SK-N-MC (cell line): ENCODE data around the gene GPR55.

ENCODE experiments used
- EZH2 ChIP-seq: fragments of 200-600 bp; sonication (generic); IDR thresholded peaks from one replicate; pipeline ENCODE4 v1.6.1; 2017; ENCODE audit warnings: antibody characterized with exemption
- FOXP2 ChIP-seq: optimal IDR thresholded peaks from 2 replicates; pipeline ENCODE3; 2011; ENCODE audit warnings: mild to moderate bottlenecking, moderate library complexity; ENCODE audit not compliant: insufficient read depth; ENCODE audit errors: extremely low read length, control extremely low read depth
- POLR2AphosphoS5 ChIP-seq: IDR thresholded peaks from 2 replicates; pipeline ENCODE4 v1.6.1; 2012; ENCODE audit warnings: mild to moderate bottlenecking, low read depth, low read length, borderline replicate concordance

- TF ChIP-seq EZH2 (no peak), POLR2AphosphoS5 (no peak), FOXP2 (no peak)
These were observed 13.5 kb upstream of the GPR55 start for GRCh38 chr2:230938516-230939065.
